ENCODE data around the gene KCNMA1. TPM values are rescaled to one million over a fixed set of nuclear protein-coding genes. Genes with fewer than 3 reads are reported as not detected.

KCNMA1 gene
- total and polyA plus RNA-seq, 10 donors: 9.3 to 114 (median 51.5) TPM

- Histone ChIP-seq H3K36me3 (no peaks in the 10 kb centered on the region), H3K27ac (no peak overlapping the region), H3K27me3 (replicated peaks in 1 of 7) (no peaks in the 10 kb centered on the region), H3K4me3 (no peak overlapping the region), H3K9me3 (peaks cover 0 to 5% (median 0%) of the 10 kb centered on the region in 8 donors), H3K4me1 (peaks cover 0 to 15% (median 5%) of the 10 kb centered on the region in 6 donors)
- TF ChIP-seq CTCF (IDR thresholded peaks at IDR 0.05 in 8 of 11, conservative IDR thresholded peaks at IDR 0.05 in 3 of 11) (no peak), POLR2AphosphoS5 (IDR thresholded peaks at IDR 0.05) (no peak), POLR2A (IDR thresholded peaks at IDR 0.05) (no peak)
- intact Hi-C loops (cut with DNase I; ENCODE audit: low total_unique reads): no loop called here
- DNase-seq: no peak
- WGBS, 5 donors: 66 to 78% (median 76%) methylated on average over 7 of the region's 7 CpGs
Measured at GRCh38 chr10:77539147-77539935, 98.3 kb downstream of the KCNMA1 start.

GRCh38 chr10:77537720-77538373 lies 99.8 kb downstream of the KCNMA1 start:
- H3K36me3 ChIP-seq: no peaks in the 10 kb centered on the region
- H3K27me3 ChIP-seq (replicated peaks in 1 of 7): peaks cover 0 to 4% (median 0%) of the 10 kb centered on the region in 7 donors
- TF ChIP-seq POLR2AphosphoS5 (IDR thresholded peaks at IDR 0.05) (no peak), POLR2A (IDR thresholded peaks at IDR 0.05) (no peak)
- WGBS, 5 donors: 80 to 87% (median 82%) methylated on average over 13 of the region's 13 CpGs
- intact Hi-C loops (cut with DNase I; ENCODE audit: low total_unique reads): no loop called here
- peaks cover 0 to 15% (median 5%) of the 10 kb centered on the region in 6 donors for H3K4me1 ChIP-seq
- H3K4me3 ChIP-seq: no peak overlapping the region
- H3K9me3 ChIP-seq: peaks cover 0 to 5% (median 0%) of the 10 kb centered on the region in 8 donors
- peak overlapping the region in 1 of 8 donors; percentile 5 for H3K27ac ChIP-seq
- DNase-seq: no peak

- H3K9me3 ChIP-seq: peaks cover 0 to 5% (median 0%) of the 10 kb centered on the region in 8 donors
- TF ChIP-seq POLR2AphosphoS5 (IDR thresholded peaks at IDR 0.05): no peak
- TF ChIP-seq POLR2A (IDR thresholded peaks at IDR 0.05): no peak
- no peak for TF ChIP-seq CTCF (IDR thresholded peaks at IDR 0.05 in 8 of 11, conservative IDR thresholded peaks at IDR 0.05 in 3 of 11)
- H3K27ac ChIP-seq: no peak overlapping the region
- intact Hi-C loops (cut with DNase I; ENCODE audit: low total_unique reads): no loop called here
- WGBS, 5 donors: 45 to 80% (median 62%) methylated on average over 2 of the region's 2 CpGs
- no peak overlapping the region for H3K4me3 ChIP-seq
- peaks cover 0 to 4% (median 0%) of the 10 kb centered on the region in 7 donors for H3K27me3 ChIP-seq (replicated peaks in 1 of 7)
- H3K36me3 ChIP-seq: no peaks in the 10 kb centered on the region
- peaks cover 0 to 11% (median 4%) of the 10 kb centered on the region in 6 donors for H3K4me1 ChIP-seq
- no peak for DNase-seq
Measured at GRCh38 chr10:77537071-77537470, 100.5 kb downstream of the KCNMA1 start.

GRCh38 chr10:77533887-77534278 lies 103.7 kb downstream of the KCNMA1 start:
- WGBS, 5 donors: 44 to 61% (median 47%) methylated on average over 1 of the region's 1 CpG
- Histone ChIP-seq H3K27me3 (replicated peaks in 1 of 7) (peaks cover 0 to 4% (median 0%) of the 10 kb centered on the region in 7 donors), H3K4me1 (peaks cover 0 to 17% (median 12%) of the 10 kb centered on the region in 6 donors), H3K4me3 (no peak overlapping the region), H3K27ac (peak overlapping the region in 3 of 8 donors; percentile 57 to 75 (median 66)), H3K9me3 (no peaks in the 10 kb centered on the region), H3K36me3 (no peaks in the 10 kb centered on the region)
- DNase-seq: no peak
- TF ChIP-seq POLR2A (IDR thresholded peaks at IDR 0.05): no peak
- no peak for TF ChIP-seq CTCF (IDR thresholded peaks at IDR 0.05 in 8 of 11, conservative IDR thresholded peaks at IDR 0.05 in 3 of 11)
- TF ChIP-seq POLR2AphosphoS5 (IDR thresholded peaks at IDR 0.05): no peak
- intact Hi-C loops (cut with DNase I; ENCODE audit: low total_unique reads): no loop called here
